Measurements from ENCODE around the gene DHX9. TPM values are rescaled to one million over a fixed set of nuclear protein-coding genes. Genes with fewer than 3 reads are reported as not detected.

Gene DHX9
- total RNA-seq, 4 donors from 2014 or later = 35.7 to 116 (median 63.5) TPM

DNA sequence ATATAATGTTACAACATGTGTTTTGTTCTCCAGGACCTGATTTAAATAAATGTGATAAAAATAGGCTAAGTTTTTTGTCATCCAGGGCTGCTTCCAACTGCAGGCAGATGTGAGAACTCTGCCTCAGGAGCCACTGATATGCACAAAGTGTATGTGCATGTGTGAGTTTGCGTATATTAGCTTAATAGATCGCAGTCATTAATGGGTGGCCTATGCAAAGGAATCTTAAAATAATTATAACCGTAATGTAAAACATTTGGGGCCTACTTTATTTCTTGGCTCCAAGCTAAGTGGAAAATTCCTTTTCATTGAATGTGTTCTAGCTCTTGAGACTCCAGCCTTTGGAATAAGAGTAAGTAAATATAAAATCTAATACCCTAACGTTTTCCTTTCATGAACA, 16.8 kb downstream of the DHX9 start:
- Histone ChIP-seq H3K4me3 (no peak overlapping the region), H3K9me3 (no peaks in the 10 kb centered on the region), H3K27me3 (no peaks in the 10 kb centered on the region), H3K27ac (no peak overlapping the region), H3K4me1 (no peaks in the 10 kb centered on the region), H3K36me3 (peaks cover 0 to 100% (median 14%) of the 10 kb centered on the region in 3 donors)
- no peak for DNase-seq
- no peak for TF ChIP-seq POLR2A (IDR thresholded peaks at IDR 0.05)
- TF ChIP-seq, protein P1, sequence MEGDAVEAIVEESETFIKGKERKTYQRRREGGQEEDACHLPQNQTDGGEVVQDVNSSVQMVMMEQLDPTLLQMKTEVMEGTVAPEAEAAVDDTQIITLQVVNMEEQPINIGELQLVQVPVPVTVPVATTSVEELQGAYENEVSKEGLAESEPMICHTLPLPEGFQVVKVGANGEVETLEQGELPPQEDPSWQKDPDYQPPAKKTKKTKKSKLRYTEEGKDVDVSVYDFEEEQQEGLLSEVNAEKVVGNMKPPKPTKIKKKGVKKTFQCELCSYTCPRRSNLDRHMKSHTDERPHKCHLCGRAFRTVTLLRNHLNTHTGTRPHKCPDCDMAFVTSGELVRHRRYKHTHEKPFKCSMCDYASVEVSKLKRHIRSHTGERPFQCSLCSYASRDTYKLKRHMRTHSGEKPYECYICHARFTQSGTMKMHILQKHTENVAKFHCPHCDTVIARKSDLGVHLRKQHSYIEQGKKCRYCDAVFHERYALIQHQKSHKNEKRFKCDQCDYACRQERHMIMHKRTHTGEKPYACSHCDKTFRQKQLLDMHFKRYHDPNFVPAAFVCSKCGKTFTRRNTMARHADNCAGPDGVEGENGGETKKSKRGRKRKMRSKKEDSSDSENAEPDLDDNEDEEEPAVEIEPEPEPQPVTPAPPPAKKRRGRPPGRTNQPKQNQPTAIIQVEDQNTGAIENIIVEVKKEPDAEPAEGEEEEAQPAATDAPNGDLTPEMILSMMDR (IDR thresholded peaks at IDR 0.05) = no peak

DNA sequence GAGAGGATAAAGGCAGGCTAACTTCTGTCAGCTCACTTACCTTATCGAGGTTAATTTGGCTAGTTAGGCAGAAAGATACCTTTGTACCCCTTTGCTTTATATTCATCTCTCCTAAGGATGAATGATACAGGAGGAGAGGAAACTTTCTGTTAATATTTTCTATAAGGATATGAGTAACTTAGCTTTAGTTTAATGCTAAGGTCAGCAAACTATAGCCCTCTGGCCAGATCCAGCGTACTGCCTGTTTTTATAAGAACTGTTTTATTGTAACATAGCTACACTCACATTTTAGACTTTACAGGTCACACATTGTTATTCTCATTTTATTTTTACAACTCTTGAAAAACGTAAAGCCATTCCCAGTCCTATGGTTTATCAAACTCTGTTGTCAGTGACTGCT, 18.1 kb downstream of the DHX9 start:
- H3K36me3 ChIP-seq = peaks cover 0 to 100% (median 14%) of the 10 kb centered on the region in 3 donors

DNA sequence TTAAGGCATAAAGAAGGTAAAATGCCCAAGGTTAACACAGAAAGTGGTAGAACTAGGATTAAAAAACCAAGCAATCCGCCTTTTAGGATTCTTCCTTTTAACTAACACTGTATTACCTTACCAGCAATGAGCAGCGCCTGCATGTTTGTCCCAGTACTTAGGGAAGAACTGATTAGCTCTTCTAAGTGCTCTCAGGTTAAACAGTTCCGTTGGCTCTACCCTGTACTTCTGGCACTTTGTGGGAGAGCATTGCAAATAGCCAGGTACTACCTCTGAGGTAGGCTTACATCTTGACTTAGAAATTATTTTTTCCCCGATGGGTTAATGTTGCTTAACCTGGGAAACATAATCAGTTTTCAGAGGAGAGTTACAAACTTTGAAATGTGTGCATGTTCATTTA, 21.5 kb downstream of the DHX9 start:
- DNase-seq = no peak
- H3K4me3 ChIP-seq = no peak overlapping the region
- TF ChIP-seq, protein P1 (IDR thresholded peaks at IDR 0.05) = no peak
- no peak for TF ChIP-seq POLR2A (IDR thresholded peaks at IDR 0.05)
- no peaks in the 10 kb centered on the region for H3K27me3 ChIP-seq
- H3K36me3 ChIP-seq = peaks cover 0 to 100% (median 9%) of the 10 kb centered on the region in 3 donors
- no peak overlapping the region for H3K27ac ChIP-seq
- no peaks in the 10 kb centered on the region for H3K4me1 ChIP-seq
- no peaks in the 10 kb centered on the region for H3K9me3 ChIP-seq

More for the DNA sequence above, 18.1 kb downstream of the DHX9 start:
- H3K9me3 ChIP-seq = no peaks in the 10 kb centered on the region
- TF ChIP-seq, protein P1 (IDR thresholded peaks at IDR 0.05) = no peak
- no peak for TF ChIP-seq POLR2A (IDR thresholded peaks at IDR 0.05)
- H3K4me3 ChIP-seq = no peak overlapping the region
- no peak overlapping the region for H3K27ac ChIP-seq
- H3K27me3 ChIP-seq = no peaks in the 10 kb centered on the region
- DNase-seq = no peak
- no peaks in the 10 kb centered on the region for H3K4me1 ChIP-seq

DNA sequence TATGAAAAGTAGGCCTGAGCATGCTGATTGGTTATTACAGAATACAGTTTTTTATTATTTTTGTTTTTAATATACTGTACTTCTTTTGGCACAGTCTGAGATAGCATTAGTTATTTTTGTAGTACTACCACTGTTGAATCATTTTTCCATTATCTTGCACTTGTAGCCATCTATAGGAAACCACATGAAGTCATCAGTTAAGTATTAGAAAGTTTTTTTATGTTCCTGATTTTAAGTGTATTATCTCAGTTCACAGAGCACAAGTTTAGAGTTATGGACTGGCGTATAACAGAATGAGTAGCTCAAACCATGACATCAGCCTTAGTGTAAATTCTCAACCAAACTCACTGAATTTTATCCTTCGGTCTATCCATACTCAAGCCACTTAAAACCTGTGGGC, 22.8 kb downstream of the DHX9 start:
- DNase-seq = no peak
- Histone ChIP-seq H3K9me3 (no peaks in the 10 kb centered on the region), H3K36me3 (peaks cover 0 to 100% (median 9%) of the 10 kb centered on the region in 3 donors), H3K27ac (no peak overlapping the region), H3K4me1 (no peaks in the 10 kb centered on the region), H3K4me3 (no peak overlapping the region), H3K27me3 (no peaks in the 10 kb centered on the region)
- TF ChIP-seq, protein P1 (IDR thresholded peaks at IDR 0.05) = no peak
- TF ChIP-seq POLR2A (IDR thresholded peaks at IDR 0.05) = no peak

DNA sequence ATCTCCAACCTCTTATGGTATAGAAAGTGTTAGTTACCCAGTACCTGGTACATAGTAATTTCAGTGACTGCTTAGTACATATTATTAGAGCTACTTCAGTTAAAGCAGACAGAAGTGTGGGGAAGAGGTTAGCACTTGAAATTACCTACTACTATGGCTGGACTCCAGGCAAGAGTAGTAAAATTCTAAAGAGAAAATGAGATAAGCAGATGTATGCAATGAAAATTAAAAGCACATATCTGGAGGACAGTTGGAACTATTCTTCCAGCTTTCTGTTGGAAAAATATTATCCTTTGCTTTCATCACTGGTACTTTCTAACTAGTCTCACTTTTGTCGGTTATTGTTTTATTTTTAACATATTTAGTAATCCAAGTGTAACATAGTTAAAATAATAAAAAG, 23.7 kb downstream of the DHX9 start:
- Histone ChIP-seq H3K27ac (no peak overlapping the region), H3K4me1 (no peaks in the 10 kb centered on the region), H3K9me3 (no peaks in the 10 kb centered on the region), H3K36me3 (peaks cover 0 to 100% (median 8%) of the 10 kb centered on the region in 3 donors), H3K27me3 (no peaks in the 10 kb centered on the region), H3K4me3 (no peak overlapping the region)
- TF ChIP-seq POLR2A (IDR thresholded peaks at IDR 0.05) = no peak
- TF ChIP-seq, protein P1 (IDR thresholded peaks at IDR 0.05) = no peak
- no peak for DNase-seq

DNA sequence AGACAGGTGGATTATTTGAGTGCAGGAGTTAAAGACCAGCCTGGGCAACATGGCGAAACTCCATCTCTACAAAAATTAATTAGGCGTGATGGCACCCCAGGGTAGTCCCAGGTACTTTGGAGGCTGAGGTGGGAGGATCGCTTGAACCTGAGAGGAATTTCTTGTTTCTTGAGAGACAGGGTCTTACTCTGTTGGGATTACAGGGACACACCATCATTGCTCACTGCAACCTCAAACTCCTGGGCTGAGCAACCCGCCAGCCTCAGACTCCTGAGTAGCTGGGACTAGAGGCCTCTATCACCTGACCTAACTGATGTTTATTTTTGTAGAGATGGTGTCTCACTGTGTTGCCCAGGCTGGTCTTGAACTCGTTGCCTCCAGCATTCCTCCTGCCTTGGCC, 24.8 kb downstream of the DHX9 start:
- Histone ChIP-seq H3K9me3 (no peaks in the 10 kb centered on the region), H3K4me1 (no peaks in the 10 kb centered on the region)
- TF ChIP-seq, protein P1 (IDR thresholded peaks at IDR 0.05) = no peak
- TF ChIP-seq POLR2A (IDR thresholded peaks at IDR 0.05) = no peak

More for the DNA sequence above, 24.8 kb downstream of the DHX9 start:
- no peak overlapping the region for H3K4me3 ChIP-seq
- peaks cover 0 to 100% (median 0%) of the 10 kb centered on the region in 3 donors for H3K36me3 ChIP-seq
- H3K27me3 ChIP-seq = no peaks in the 10 kb centered on the region
- DNase-seq = no peak
- H3K27ac ChIP-seq = no peak overlapping the region
